LHCN-M2 (cell line): ENCODE results near the gene COPE. TPM values are rescaled to one million over a fixed set of nuclear protein-coding genes. Genes with fewer than 3 reads are reported as not detected.

Experiments
- DNase-seq: peaks from one replicate; pipeline ENCODE4 v3.0.0-alpha.2; 2012; ENCODE audit warnings: low read depth
- total RNA-seq: library from RNA; depleted of rRNA; stranded (reverse); fragments of >200 nt; gene quantifications from 2 replicates; pipeline ENCODE4 v1.2.3, GENCODE V29; 2014

COPE gene
- total RNA-seq, 1 experiment from 2014 or later = 375 TPM

- no peak for DNase-seq
These were observed 50.7 kb downstream of the COPE start for GRCh38 chr19:18868380-18869022.

DNA sequence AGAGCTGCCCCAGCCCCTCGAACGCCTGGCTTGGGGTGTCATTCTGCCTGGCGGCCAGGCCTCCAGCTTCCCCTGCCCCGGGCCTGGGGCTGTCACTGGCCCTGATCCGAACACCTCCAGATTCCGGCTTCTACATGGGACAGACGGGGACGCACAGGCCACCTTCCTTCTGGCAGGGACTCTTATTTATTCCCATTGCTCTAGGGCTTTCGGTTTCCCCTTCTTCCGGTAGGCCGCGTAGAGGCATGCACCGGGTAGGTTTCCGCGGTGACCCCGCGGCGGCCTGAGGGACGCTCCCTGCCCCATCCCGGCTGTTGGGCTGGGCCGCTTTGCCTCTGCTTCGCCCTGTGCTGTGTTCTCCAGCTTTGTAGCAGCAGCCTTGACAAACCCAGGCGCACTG is 51.4 kb downstream of the COPE start:
- no peak for DNase-seq

- DNase-seq = no peak
These were observed 52.0 kb downstream of the COPE start for GRCh38 chr19:18867199-18867598.

DNA sequence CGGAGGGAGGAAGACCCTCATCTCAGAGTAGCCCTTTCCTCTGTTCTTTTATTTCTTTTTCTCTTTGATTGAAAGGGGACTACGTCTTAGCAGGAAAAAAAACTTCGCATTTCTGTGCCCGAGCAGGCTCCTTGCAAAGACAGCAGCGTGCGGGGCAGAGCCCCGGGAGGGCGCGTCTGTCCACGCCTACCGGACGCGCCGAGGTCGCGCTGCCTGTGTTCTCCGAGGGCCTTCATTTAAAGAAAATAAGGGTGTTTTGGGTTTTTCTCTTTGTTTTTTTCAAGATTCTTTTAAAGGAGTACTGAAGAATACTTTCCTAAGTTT is 52.4 kb downstream of the COPE start:
- DNase-seq = no peak

GRCh38 chr19:18865973-18866799 is 53.0 kb downstream of the COPE start:
- no peak for DNase-seq

GRCh38 chr19:18865106-18865972 is 53.8 kb downstream of the COPE start:
- no peak for DNase-seq

- DNase-seq = no peak
These were observed 55.3 kb downstream of the COPE start for GRCh38 chr19:18863843-18864362.

- DNase-seq = no peak
These were observed 56.0 kb downstream of the COPE start for GRCh38 chr19:18862976-18863842.

DNA sequence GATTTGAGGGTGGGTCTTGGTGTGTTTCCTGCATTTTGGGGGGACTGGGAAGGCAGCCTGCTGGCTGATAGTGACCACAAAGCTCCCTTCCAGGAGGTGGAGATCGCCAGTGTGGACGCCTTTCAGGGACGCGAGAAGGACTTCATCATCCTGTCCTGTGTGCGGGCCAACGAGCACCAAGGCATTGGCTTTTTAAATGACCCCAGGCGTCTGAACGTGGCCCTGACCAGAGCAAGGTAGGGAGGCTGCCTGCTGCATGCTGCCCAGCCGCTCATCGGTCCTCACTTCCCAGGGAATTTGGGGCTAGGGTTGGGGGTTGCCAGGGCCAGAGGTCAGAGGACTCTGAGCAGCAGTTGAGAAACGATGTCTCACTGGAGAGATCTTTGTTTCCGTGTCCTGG is 57.3 kb downstream of the COPE start:
- no peak for DNase-seq

DNA sequence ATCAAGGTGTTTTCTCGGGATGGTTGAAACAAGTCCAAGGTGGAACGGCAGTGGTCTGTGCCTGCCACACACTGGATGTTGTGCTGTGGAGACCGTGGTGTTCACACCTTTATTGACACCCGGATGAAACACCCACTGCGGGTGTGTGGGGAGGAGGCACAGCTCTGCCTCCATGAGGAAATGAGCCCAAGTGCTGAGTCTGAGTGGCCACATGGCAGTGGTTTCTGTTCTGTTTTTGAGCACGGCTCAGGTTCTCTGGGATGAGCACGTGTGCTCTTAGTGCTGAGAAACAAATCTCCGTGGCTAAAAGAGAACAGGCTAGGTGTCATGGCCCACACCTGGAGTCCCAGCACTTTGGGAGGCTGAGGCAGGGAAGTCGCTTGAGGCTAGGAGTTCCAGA is 58.0 kb downstream of the COPE start:
- no peak for DNase-seq

DNA sequence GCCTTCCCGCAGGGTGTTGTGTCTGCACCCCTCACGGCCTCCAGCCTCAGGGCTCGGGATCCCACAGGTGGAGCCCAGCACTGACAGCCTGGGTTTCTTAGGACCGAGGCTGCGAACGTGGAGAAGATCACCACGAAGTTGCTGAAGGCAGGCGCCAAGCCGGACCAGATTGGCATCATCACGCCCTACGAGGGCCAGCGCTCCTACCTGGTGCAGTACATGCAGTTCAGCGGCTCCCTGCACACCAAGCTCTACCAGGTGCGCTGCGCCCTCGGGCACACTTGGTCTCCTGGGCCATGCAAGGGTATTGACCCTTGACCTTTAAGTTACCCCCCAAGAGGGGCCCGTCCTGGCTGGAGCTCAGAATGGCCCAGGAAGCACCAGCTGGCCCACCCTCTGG is 58.5 kb downstream of the COPE start:
- no peak for DNase-seq

- no peak for DNase-seq
These were observed 58.9 kb downstream of the COPE start for GRCh38 chr19:18860302-18860700.

- DNase-seq = no peak
These were observed 59.4 kb downstream of the COPE start for GRCh38 chr19:18859676-18860301.

- no peak for DNase-seq
These were observed 60.1 kb downstream of the COPE start for GRCh38 chr19:18858906-18859646.

DNA sequence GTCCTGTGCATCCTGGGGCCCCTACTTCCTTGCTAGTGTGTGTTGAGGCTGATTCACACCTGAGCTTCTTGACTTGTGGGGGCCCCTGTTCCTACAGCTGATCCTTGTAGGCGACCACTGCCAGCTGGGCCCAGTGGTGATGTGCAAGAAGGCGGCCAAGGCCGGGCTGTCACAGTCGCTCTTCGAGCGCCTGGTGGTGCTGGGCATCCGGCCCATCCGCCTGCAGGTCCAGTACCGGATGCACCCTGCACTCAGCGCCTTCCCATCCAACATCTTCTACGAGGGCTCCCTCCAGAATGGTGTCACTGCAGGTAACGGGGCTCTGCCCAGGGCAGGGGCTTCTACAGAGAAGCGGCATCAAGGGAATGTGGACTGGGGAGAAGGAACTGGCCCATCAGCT is 62.0 kb downstream of the COPE start:
- DNase-seq = no peak

- DNase-seq = peak; percentile 27
These were observed 62.6 kb downstream of the COPE start for GRCh38 chr19:18856385-18857126.

DNA sequence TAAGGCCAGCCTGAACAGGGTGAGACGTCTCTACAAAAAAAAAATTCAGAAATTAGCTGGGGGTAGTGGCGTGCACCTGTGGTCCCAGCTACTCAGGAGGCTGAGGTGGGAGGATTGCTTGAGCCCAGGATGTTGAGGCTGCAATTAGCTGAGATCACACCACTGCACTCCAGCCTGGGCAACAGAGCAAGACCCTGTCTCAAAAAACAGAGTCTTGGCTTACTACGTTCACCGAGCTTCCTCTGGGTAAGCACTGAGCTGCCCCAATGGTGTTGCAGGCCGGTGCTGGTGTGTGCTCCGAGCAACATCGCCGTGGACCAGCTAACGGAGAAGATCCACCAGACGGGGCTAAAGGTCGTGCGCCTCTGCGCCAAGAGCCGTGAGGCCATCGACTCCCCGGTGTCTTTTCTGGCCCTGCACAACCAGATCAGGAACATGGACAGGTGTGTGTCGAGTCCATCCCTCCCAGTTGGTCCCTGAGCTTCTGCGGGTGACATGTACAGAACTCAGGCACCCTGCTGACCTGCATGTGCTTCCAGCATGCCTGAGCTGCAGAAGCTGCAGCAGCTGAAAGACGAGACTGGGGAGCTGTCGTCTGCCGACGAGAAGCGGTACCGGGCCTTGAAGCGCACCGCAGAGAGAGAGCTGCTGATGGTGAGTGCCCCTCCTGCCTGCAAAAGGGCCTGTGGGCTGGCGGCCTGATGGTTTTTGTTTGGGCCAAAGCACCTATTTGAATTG is 63.4 kb downstream of the COPE start:
- DNase-seq = no peak

DNA sequence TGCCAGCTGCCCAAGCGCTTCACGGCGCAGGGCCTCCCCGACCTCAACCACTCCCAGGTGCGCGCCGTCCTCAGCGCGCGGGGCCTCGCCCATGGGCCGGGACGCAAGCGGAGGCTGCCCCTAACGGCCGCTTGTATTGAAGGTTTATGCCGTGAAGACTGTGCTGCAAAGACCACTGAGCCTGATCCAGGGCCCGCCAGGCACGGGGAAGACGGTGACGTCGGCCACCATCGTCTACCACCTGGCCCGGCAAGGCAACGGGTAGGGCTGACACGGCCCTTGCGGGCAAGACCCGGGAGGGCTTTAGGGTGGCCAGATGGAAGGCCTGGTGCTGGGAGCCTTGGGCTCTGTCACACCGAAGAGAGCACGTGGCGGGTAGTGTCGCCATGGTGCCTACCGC is 64.2 kb downstream of the COPE start:
- DNase-seq = no peak
